ENCODE measurements around the gene PKN1. TPM values are rescaled to one million over a fixed set of nuclear protein-coding genes. Genes with fewer than 3 reads are reported as not detected.

PKN1 gene
- polyA plus RNA-seq, 1 donor (not counting 4 experiments of a cell fraction or from before 2014, with no cell fraction given): 0.62 TPM

DNA sequence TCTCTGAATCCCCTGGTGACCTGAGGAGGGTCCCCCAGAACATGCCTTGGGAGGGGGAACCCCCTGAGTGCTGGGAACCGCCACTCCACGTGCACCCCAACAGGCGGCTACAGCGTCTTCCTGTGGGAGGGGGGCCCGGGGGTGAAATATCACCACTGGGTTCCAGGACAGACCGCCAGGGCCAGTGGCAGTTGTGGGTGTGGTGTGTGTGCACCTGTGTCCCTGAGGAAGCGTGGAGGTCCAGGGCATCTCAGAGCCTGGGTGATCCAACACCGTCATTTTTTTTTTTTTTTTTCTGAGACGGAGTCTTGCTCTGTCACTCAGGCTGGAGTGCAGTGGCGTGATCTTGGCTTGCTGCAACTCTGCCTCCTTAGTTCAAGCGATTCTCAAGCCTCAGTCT lies 47.6 kb upstream of the PKN1 start:
- H3K4me2 ChIP-seq (ENCODE audit: control insufficient read depth, extremely low read depth, insufficient read depth, low read depth, low read length): no peak overlapping the region
- no peak overlapping the region for H3K27ac ChIP-seq (ENCODE audit: control insufficient read depth, insufficient read depth, low read length)
- dilution Hi-C loops (cut with MboI; ENCODE audit: extremely low pct_ligation_motif_present, low sequenced_read_pairs): no loop called here
- no peak overlapping the region for H3K4me3 ChIP-seq (ENCODE audit: control insufficient read depth in 2 of 3, extremely low read depth in 1 of 3, insufficient read depth in 2 of 3, low read depth in 1 of 3, low read length in 3 of 3)
- H3K79me2 ChIP-seq (ENCODE audit: control insufficient read depth, insufficient read depth, low read length): peaks cover 25% of the 10 kb centered on the region
- FAIRE-seq: no peak
- H3K9ac ChIP-seq (ENCODE audit: control insufficient read depth, extremely low read depth, insufficient read depth, low read length): no peak overlapping the region
- no peak for DNase-seq (ENCODE audit: low read depth, low spot score)
- peaks cover 22% of the 10 kb centered on the region for H3K4me1 ChIP-seq (ENCODE audit: control insufficient read depth, extremely low read depth, insufficient read depth, low read length)
- H4K20me1 ChIP-seq (ENCODE audit: control insufficient read depth, extremely low read depth, insufficient read depth, low read length): no peaks in the 10 kb centered on the region
- peaks cover 0 to under 1% of the 10 kb centered on the region in 2 experiments for H3K36me3 ChIP-seq (ENCODE audit: control insufficient read depth in 2 of 2, extremely low read depth in 1 of 2, insufficient read depth in 2 of 2, low read length in 2 of 2)
- no peak for TF ChIP-seq EZH2 (IDR thresholded peaks at IDR 0.05; ENCODE audit: low read length)
- TF ChIP-seq, protein P1, sequence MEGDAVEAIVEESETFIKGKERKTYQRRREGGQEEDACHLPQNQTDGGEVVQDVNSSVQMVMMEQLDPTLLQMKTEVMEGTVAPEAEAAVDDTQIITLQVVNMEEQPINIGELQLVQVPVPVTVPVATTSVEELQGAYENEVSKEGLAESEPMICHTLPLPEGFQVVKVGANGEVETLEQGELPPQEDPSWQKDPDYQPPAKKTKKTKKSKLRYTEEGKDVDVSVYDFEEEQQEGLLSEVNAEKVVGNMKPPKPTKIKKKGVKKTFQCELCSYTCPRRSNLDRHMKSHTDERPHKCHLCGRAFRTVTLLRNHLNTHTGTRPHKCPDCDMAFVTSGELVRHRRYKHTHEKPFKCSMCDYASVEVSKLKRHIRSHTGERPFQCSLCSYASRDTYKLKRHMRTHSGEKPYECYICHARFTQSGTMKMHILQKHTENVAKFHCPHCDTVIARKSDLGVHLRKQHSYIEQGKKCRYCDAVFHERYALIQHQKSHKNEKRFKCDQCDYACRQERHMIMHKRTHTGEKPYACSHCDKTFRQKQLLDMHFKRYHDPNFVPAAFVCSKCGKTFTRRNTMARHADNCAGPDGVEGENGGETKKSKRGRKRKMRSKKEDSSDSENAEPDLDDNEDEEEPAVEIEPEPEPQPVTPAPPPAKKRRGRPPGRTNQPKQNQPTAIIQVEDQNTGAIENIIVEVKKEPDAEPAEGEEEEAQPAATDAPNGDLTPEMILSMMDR (optimal IDR thresholded peaks at IDR 0.05 in 1 of 3, IDR thresholded peaks at IDR 0.05 in 1 of 3, conservative IDR thresholded peaks at IDR 0.05 in 1 of 3; ENCODE audit: extremely low read depth in 1 of 3, insufficient read depth in 2 of 3, low read length in 3 of 3): no peak
- no peaks in the 10 kb centered on the region for H3K9me1 ChIP-seq (ENCODE audit: control insufficient read depth, extremely low read depth, insufficient read depth, low read length)
- no peaks in the 10 kb centered on the region for H3K9me3 ChIP-seq (ENCODE audit: control insufficient read depth, low read depth, low read length)
- H2AFZ ChIP-seq (ENCODE audit: control insufficient read depth, low read length): no peak overlapping the region
- H3K27me3 ChIP-seq (ENCODE audit: control insufficient read depth, extremely low read depth, insufficient read depth, low read length): no peaks in the 10 kb centered on the region

DNA sequence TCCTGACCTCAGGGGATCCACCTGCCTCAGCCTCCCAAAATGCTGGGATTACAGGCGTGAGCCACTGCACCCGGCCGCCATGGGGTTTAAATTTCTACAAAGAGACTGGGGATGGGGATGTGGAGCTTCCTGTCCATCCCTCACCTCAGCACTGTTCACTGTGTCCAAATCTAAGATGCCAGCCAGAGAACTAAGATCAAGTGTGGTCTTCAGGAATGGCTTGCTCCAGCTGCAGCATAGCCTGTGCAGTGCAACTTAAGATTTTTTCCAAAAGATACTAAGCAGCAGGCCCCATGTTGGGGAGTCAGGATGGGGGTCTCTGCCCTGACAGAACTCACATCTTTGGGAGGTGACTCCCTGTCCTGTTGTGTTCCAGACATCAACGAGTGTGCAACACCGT lies 42.6 kb upstream of the PKN1 start:
- Histone ChIP-seq H3K4me2 (ENCODE audit: control insufficient read depth, extremely low read depth, insufficient read depth, low read depth, low read length) (no peak overlapping the region), H3K4me3 (ENCODE audit: control insufficient read depth in 2 of 3, extremely low read depth in 1 of 3, insufficient read depth in 2 of 3, low read depth in 1 of 3, low read length in 3 of 3) (no peak overlapping the region), H3K4me1 (ENCODE audit: control insufficient read depth, extremely low read depth, insufficient read depth, low read length) (no peaks in the 10 kb centered on the region), H4K20me1 (ENCODE audit: control insufficient read depth, extremely low read depth, insufficient read depth, low read length) (no peaks in the 10 kb centered on the region), H2AFZ (ENCODE audit: control insufficient read depth, low read length) (no peak overlapping the region), H3K9ac (ENCODE audit: control insufficient read depth, extremely low read depth, insufficient read depth, low read length) (no peak overlapping the region), H3K9me3 (ENCODE audit: control insufficient read depth, low read depth, low read length) (no peaks in the 10 kb centered on the region), H3K79me2 (ENCODE audit: control insufficient read depth, insufficient read depth, low read length) (peaks cover 1% of the 10 kb centered on the region), H3K36me3 (ENCODE audit: control insufficient read depth in 2 of 2, extremely low read depth in 1 of 2, insufficient read depth in 2 of 2, low read length in 2 of 2) (peaks cover 4 to 7% of the 10 kb centered on the region in 2 experiments), H3K27me3 (ENCODE audit: control insufficient read depth, extremely low read depth, insufficient read depth, low read length) (no peaks in the 10 kb centered on the region), H3K27ac (ENCODE audit: control insufficient read depth, insufficient read depth, low read length) (no peak overlapping the region), H3K9me1 (ENCODE audit: control insufficient read depth, extremely low read depth, insufficient read depth, low read length) (no peaks in the 10 kb centered on the region)
- TF ChIP-seq EZH2 (IDR thresholded peaks at IDR 0.05; ENCODE audit: low read length): no peak
- TF ChIP-seq, protein P1 (optimal IDR thresholded peaks at IDR 0.05 in 1 of 3, IDR thresholded peaks at IDR 0.05 in 1 of 3, conservative IDR thresholded peaks at IDR 0.05 in 1 of 3; ENCODE audit: extremely low read depth in 1 of 3, insufficient read depth in 2 of 3, low read length in 3 of 3): no peak
- FAIRE-seq (no peak), DNase-seq (ENCODE audit: low read depth, low spot score) (no peak)
- dilution Hi-C loops (cut with MboI; ENCODE audit: extremely low pct_ligation_motif_present, low sequenced_read_pairs): no loop called here
